ENCODE results near the gene FOXR1.

The FOXR1 gene

DNA sequence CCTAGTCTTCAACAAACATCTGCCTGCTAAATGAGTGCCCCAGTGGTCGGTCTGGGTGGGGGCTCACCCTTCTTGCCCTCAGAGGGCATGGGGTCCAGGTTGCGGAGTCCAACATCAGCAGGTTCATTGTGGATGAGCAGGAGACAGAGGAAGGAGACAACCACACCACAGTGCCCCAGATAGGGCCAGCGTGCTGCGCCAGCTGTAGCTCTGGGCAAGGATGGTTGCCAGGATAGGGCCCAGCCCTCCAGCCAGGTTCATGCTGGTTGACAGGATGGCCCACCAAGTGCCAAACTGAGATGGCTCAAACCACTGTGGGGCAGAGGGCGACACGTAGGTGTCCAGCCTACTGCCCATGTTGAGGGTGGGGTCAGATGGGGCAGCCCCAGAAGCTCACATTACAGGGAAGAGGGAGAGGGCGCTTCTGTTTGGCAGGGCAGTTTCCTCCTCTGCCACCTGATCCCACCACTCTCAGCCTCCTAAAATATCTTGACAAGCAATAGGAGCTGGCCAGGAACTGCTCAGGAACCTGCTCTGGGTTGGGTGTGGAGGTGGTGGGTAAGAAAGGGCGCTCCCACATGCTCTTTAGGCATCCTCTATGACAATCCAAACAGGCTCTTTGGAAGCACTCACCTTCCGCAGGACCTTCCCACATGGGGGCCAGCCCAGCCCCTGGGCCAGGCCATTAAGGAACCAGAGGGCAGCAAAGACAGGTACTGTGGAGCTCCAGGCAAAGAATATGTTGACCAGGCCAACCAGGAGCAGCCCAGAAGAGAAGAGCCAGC, 56.2 kb downstream of the FOXR1 start:
- Histone ChIP-seq H3K4me3 (ENCODE audit: low read length) (no peak overlapping the region), H3K27ac (ENCODE audit: low read depth, low read length) (no peak overlapping the region), H3K79me2 (ENCODE audit: control insufficient read depth, low read length) (peaks cover 32% of the 10 kb centered on the region), H3K4me2 (ENCODE audit: low read length) (no peak overlapping the region; the same call in 1 of the 2 replicates), H3K4me1 (ENCODE audit: control insufficient read depth, low read length) (peaks cover 18% of the 10 kb centered on the region), H3F3A (ENCODE audit: control insufficient read depth, insufficient read depth) (peaks cover 5% of the 10 kb centered on the region), H3K9me3 (ENCODE audit: control insufficient read depth, insufficient read depth, low read length) (no peaks in the 10 kb centered on the region), H4K20me1 (ENCODE audit: control insufficient read depth, insufficient read depth, low read depth, low read length) (no peaks in the 10 kb centered on the region), H3K9me2 (replicated peaks; ENCODE audit: control insufficient read depth, low read length) (no peaks in the 10 kb centered on the region), H3K36me3 (ENCODE audit: control insufficient read depth, low read length) (peaks cover 69% of the 10 kb centered on the region), H3K27me3 (ENCODE audit: control insufficient read depth, low read length) (no peaks in the 10 kb centered on the region)
- TF ChIP-seq EZH2phosphoT487 (IDR thresholded peaks at IDR 0.05; ENCODE audit: borderline replicate concordance, low read length) = no peak
- TF ChIP-seq CTCF (IDR thresholded peaks at IDR 0.05; ENCODE audit: low read depth, low read length, poor library complexity, severe bottlenecking) = no peak

- H3K9me2 ChIP-seq (replicated peaks; ENCODE audit: control insufficient read depth, low read length) = no peaks in the 10 kb centered on the region
- peaks cover 27% of the 10 kb centered on the region for H3K79me2 ChIP-seq (ENCODE audit: control insufficient read depth, low read length)
- peaks cover 5% of the 10 kb centered on the region for H3F3A ChIP-seq (ENCODE audit: control insufficient read depth, insufficient read depth)
- peak overlapping the region; percentile 97 for H3K4me3 ChIP-seq (ENCODE audit: low read length)
- no peaks in the 10 kb centered on the region for H3K27me3 ChIP-seq (ENCODE audit: control insufficient read depth, low read length)
- H3K9me3 ChIP-seq (ENCODE audit: control insufficient read depth, insufficient read depth, low read length) = no peaks in the 10 kb centered on the region
- peaks cover 18% of the 10 kb centered on the region for H3K4me1 ChIP-seq (ENCODE audit: control insufficient read depth, low read length)
- peaks cover 63% of the 10 kb centered on the region for H3K36me3 ChIP-seq (ENCODE audit: control insufficient read depth, low read length)
- H3K27ac ChIP-seq (ENCODE audit: low read depth, low read length) = no peak overlapping the region
- H4K20me1 ChIP-seq (ENCODE audit: control insufficient read depth, insufficient read depth, low read depth, low read length) = no peaks in the 10 kb centered on the region
- TF ChIP-seq CTCF (IDR thresholded peaks at IDR 0.05; ENCODE audit: low read depth, low read length, poor library complexity, severe bottlenecking) = no peak
- TF ChIP-seq EZH2phosphoT487 (IDR thresholded peaks at IDR 0.05; ENCODE audit: borderline replicate concordance, low read length) = no peak
- peak overlapping the region; percentile 64 for H3K4me2 ChIP-seq (ENCODE audit: low read length)
These were observed 56.9 kb downstream of the FOXR1 start for GRCh38 chr11:119028346-119029068.

DNA sequence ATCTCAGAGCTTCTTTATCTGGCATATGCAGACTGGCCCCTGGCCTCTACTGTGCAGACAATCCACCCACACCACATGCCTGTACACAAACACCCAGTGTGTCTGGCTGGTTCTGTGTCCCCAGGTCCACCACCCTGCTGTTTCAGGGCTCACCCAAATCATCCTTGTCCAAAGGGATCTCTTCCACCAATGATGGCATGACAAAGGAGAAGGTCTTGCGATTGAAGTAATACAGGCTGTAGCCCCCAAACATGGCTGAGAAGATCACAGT, 57.4 kb downstream of the FOXR1 start:
- Histone ChIP-seq H3K79me2 (ENCODE audit: control insufficient read depth, low read length) (peaks cover 24% of the 10 kb centered on the region), H3K27ac (ENCODE audit: low read depth, low read length) (no peak overlapping the region), H3K9me3 (ENCODE audit: control insufficient read depth, insufficient read depth, low read length) (no peaks in the 10 kb centered on the region), H3F3A (ENCODE audit: control insufficient read depth, insufficient read depth) (no peaks in the 10 kb centered on the region; the same call in none of the 2 replicates), H3K4me3 (ENCODE audit: low read length) (peak overlapping the region; percentile 97), H4K20me1 (ENCODE audit: control insufficient read depth, insufficient read depth, low read depth, low read length) (no peaks in the 10 kb centered on the region), H3K36me3 (ENCODE audit: control insufficient read depth, low read length) (peaks cover 58% of the 10 kb centered on the region), H3K27me3 (ENCODE audit: control insufficient read depth, low read length) (no peaks in the 10 kb centered on the region), H3K4me2 (ENCODE audit: low read length) (peak overlapping the region; percentile 64), H3K4me1 (ENCODE audit: control insufficient read depth, low read length) (peaks cover 18% of the 10 kb centered on the region), H3K9me2 (replicated peaks; ENCODE audit: control insufficient read depth, low read length) (no peaks in the 10 kb centered on the region)
- TF ChIP-seq EZH2phosphoT487 (IDR thresholded peaks at IDR 0.05; ENCODE audit: borderline replicate concordance, low read length) (no peak), CTCF (IDR thresholded peaks at IDR 0.05; ENCODE audit: low read depth, low read length, poor library complexity, severe bottlenecking) (no peak)
